Astrocyte of the spinal cord (primary cell): Measurements from ENCODE around the gene SNX19.

Experiments used
- DNase-seq: peaks from one replicate; pipeline ENCODE4 v3.0.0; 2011; ENCODE audit warnings: low read depth, low spot score
- H3K4me3 ChIP-seq: 2 replicates; pipeline ENCODE4 v1.5.1; 2011; ENCODE audit warnings: low read depth, mild to moderate bottlenecking, low read length, moderate library complexity
- in situ Hi-C: cut with HindIII; loops from 2 replicates; pipeline ENCODE4 v1.10.0; 2017; ENCODE audit warnings: low sequenced_read_pairs
- TF ChIP-seq, protein P1 (sequence below): IDR thresholded peaks from 2 replicates; pipeline ENCODE4 v1.5.1; 2012; ENCODE audit warnings: low read depth, mild to moderate bottlenecking, low read length, inconsistent platforms

SNX19 gene

DNA sequence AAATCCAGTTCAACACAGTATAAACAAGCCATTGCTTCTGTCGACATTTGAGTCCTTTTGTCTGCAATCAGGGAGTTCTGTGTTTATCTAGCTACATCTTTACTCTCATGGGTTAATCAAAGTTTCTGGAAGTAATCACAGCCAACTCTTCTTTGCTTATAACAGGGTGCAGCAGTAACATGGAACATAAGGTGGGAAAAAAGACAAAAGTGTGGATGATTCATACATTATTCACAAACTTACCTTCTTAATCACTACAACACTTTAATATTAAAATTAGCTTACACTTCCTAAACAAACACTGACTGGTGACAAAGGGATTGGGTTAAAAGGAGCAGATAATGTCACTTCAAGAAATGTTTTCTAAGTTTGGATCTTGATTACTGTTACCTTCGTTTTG, 44.7 kb downstream of the SNX19 start:
- no peak for DNase-seq
- H3K4me3 ChIP-seq, result no peak overlapping the region
- TF ChIP-seq, protein P1, sequence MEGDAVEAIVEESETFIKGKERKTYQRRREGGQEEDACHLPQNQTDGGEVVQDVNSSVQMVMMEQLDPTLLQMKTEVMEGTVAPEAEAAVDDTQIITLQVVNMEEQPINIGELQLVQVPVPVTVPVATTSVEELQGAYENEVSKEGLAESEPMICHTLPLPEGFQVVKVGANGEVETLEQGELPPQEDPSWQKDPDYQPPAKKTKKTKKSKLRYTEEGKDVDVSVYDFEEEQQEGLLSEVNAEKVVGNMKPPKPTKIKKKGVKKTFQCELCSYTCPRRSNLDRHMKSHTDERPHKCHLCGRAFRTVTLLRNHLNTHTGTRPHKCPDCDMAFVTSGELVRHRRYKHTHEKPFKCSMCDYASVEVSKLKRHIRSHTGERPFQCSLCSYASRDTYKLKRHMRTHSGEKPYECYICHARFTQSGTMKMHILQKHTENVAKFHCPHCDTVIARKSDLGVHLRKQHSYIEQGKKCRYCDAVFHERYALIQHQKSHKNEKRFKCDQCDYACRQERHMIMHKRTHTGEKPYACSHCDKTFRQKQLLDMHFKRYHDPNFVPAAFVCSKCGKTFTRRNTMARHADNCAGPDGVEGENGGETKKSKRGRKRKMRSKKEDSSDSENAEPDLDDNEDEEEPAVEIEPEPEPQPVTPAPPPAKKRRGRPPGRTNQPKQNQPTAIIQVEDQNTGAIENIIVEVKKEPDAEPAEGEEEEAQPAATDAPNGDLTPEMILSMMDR, result no peak
- in situ Hi-C loops, result loop anchor here (25.0 kb wide), 1 partner anchor 434 kb away; the partner anchor contains the start of genes ADAMTS15 and ADAMTS8

DNA sequence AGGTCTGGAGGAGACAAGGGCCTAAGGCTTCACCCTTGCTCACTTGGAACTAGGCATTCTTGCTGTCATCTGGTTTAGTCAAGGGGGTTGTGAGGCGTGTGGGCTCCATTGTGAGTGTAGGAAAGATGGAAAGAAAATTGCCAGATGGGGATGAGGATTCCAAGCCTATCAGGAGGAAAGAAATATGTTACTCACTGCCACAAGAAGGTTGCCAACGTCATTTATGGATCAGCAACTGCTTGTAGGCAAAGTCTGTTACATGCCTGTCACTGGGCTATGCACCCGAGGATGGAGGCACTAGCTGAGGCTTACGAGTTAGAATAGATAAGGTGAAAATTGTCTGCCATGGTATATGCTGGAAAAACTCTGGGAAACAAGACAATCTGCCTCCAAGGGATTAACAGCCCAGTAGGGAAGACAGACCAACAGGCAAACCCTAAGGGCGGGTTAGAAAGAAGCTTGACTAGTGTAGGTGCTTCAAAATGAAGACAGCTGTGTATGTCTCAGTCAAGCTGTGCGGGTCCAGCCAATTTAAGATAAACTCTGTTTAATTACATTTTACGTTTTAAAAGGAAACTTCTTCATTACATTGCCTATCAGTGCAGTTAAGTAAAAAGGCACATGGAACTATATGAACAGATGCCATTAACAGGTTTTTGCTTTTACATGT, 47.4 kb downstream of the SNX19 start:
- no peak for DNase-seq
- H3K4me3 ChIP-seq, result no peak overlapping the region
- TF ChIP-seq, protein P1, result no peak
- in situ Hi-C loops, result loop anchor here (25.0 kb wide), 1 partner anchor 432 kb away; the partner anchor contains the start of genes ADAMTS15 and ADAMTS8

DNA sequence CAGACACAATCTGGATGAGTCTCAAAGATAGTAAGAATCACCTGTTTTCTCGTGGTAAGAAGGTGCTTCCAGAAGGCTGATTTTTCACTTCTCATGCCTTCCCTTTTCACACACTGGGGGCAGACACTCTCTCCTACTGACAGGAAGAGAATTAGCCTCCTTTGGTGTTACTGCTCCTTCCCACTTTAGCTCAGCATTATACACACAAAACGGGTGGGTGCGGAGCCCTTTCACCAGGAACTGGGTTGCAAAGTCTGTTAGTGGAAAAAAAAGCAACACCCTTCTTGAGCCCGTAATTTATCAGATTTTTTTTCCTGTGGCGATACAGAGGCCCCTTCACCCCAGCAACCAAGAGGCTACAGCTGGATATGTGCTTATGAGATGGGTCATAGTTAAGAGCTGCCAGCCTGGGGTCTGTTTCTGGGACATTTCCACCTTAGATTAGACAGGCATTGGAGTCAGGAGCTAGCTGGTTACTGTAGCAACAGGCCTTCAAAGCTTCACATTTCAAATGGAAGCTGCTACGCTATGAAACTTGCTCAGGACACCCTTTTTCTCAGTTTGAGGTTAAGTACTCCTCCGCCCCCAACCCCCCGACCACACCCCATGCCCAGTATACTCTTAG, 48.1 kb downstream of the SNX19 start:
- TF ChIP-seq, protein P1, result no peak
- in situ Hi-C loops, result loop anchor here (25.0 kb wide), 1 partner anchor 431 kb away; the partner anchor contains the start of genes ADAMTS15 and ADAMTS8
- no peak for DNase-seq
- H3K4me3 ChIP-seq, result no peak overlapping the region

DNA sequence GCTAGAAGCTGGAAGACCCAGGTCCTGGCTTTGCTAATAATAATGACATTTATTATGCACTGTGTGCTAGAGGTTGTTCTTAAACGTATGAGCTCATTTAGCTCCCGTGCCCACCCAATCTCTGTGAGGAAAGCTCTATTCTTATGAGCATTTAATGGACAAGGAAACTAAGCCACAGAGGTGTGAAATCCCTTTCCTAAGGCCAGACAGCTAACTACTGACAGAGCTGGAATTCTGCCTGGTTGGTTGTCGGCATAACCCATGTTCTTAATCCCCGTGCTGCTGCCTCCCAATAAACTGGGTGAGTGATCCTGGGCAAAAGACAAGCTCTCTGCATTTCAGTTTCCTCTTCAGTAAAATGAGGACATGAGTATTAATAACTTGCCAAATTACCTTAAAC, 49.4 kb downstream of the SNX19 start:
- no peak for DNase-seq
- in situ Hi-C loops, result loop anchor here (25.0 kb wide), 1 partner anchor 430 kb away; the partner anchor contains the start of genes ADAMTS15 and ADAMTS8
- TF ChIP-seq, protein P1, result no peak
- H3K4me3 ChIP-seq, result no peak overlapping the region

DNA sequence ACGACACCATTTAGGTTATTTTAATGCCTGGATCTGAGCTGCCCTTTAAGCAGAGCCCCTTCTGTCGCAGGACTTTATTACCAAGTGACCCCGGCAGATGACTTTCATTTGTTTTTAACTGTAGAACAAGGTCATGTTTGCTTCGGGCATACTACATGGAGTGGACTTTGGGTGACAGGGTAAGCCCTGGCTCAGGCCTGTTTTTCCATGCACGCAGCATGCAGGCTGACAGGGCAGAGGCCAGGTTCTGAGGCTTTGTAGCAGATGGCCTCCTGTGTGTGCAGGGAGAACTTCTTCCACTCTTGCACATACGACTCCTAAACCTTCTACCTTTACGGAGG, 50.5 kb downstream of the SNX19 start:
- no peak overlapping the region for H3K4me3 ChIP-seq
- in situ Hi-C loops, result loop anchor here (25.0 kb wide), 1 partner anchor 428 kb away; the partner anchor contains the start of genes ADAMTS15 and ADAMTS8

DNA sequence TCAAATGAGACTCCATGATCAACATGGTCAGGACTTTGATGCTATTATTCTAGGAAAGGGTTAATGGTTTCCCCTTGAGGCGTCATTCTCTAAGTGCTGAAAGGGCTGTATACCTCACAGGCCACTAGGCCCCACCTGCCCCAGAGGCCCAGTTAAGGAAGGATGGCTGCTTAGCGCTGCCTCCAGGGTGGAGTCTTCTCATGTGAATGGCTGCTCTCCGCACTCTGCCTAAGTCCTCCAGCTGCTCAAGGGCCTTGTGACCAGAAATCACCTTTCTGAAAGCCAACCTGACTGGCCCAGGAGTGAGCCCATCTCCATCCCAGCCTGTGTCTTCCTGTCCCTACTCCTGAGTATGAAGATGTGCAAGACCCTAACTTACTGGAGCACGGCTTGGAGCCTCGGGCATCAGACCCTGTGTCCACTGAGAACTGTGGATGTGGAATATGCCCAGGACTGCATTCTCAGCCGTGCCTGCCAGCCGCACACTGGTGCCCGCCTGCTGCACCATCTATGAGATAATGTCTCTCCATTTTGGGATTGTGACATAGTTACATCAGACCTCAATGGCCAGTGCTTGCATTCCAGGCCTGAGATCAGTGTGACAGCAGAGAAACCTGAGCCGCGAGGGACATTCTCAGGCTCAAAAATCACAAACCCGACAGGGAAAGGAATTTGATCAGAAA, 51.0 kb downstream of the SNX19 start:
- no peak overlapping the region for H3K4me3 ChIP-seq
- TF ChIP-seq, protein P1, result no peak
- no peak for DNase-seq
- in situ Hi-C loops, result loop anchor here (25.0 kb wide), 1 partner anchor 428 kb away; the partner anchor contains the start of genes ADAMTS15 and ADAMTS8

More for the DNA sequence above, 50.5 kb downstream of the SNX19 start:
- TF ChIP-seq, protein P1, result no peak
- DNase-seq, result no peak
